ENCODE results near the gene RNF149. TPM values are rescaled to one million over a fixed set of nuclear protein-coding genes. Genes with fewer than 3 reads are reported as not detected.

RNF149 gene
- total RNA-seq, 2 experiments from 2014 or later: 66.3 to 74.2 TPM

GRCh38 chr2:101303688-101304087, 4.8 kb downstream of the RNF149 start:
- Mint-ChIP-seq H3K9me3 (no peaks in the 10 kb centered on the region), H3K27ac (no peak overlapping the region), H3K4me3 (no peak overlapping the region), H3K27me3 (no peaks in the 10 kb centered on the region), H3K36me3 (ENCODE audit: low read depth) (peaks cover 70% of the 10 kb centered on the region), H3K4me1 (peaks cover 71% of the 10 kb centered on the region)
- POLR2A ChIA-PET: interaction anchor here (0.7 kb wide), 1 partner anchor 1018 kb away, joined by 3 read pairs; no protein-coding TSS in a partner anchor
- CTCF ChIA-PET: interaction anchor here (0.5 to 1.4 kb wide), 2 partner anchors 16 to 82 kb away, joined by 3 to 6 read pairs; no protein-coding TSS in a partner anchor
- DNase-seq: no peak

GRCh38 chr2:101302016-101302415, 6.5 kb downstream of the RNF149 start:
- H3K4me1 Mint-ChIP-seq: peaks cover 82% of the 10 kb centered on the region
- no peaks in the 10 kb centered on the region for H3K27me3 Mint-ChIP-seq
- CTCF ChIA-PET: no interaction called here
- no peak overlapping the region for H3K27ac Mint-ChIP-seq
- no peak for DNase-seq
- POLR2A ChIA-PET: no interaction called here
- H3K4me3 Mint-ChIP-seq: no peak overlapping the region
- H3K36me3 Mint-ChIP-seq (ENCODE audit: low read depth): peaks cover 74% of the 10 kb centered on the region
- H3K9me3 Mint-ChIP-seq: no peaks in the 10 kb centered on the region

GRCh38 chr2:101300836-101301235, 7.7 kb downstream of the RNF149 start:
- H3K27me3 Mint-ChIP-seq: no peaks in the 10 kb centered on the region
- POLR2A ChIA-PET: no interaction called here
- no peak overlapping the region for H3K4me3 Mint-ChIP-seq
- H3K9me3 Mint-ChIP-seq: no peaks in the 10 kb centered on the region
- DNase-seq: no peak
- CTCF ChIA-PET: interaction anchor here (1.5 kb wide), 1 partner anchor 27 kb away, joined by 3 read pairs; no protein-coding TSS in a partner anchor
- peaks cover 79% of the 10 kb centered on the region for H3K4me1 Mint-ChIP-seq
- H3K27ac Mint-ChIP-seq: no peak overlapping the region
- H3K36me3 Mint-ChIP-seq (ENCODE audit: low read depth): peaks cover 68% of the 10 kb centered on the region

GRCh38 chr2:101300164-101300563, 8.3 kb downstream of the RNF149 start:
- Mint-ChIP-seq H3K4me1 (peaks cover 73% of the 10 kb centered on the region), H3K9me3 (no peaks in the 10 kb centered on the region), H3K36me3 (ENCODE audit: low read depth) (peaks cover 63% of the 10 kb centered on the region), H3K27ac (no peak overlapping the region), H3K4me3 (no peak overlapping the region), H3K27me3 (no peaks in the 10 kb centered on the region)
- no peak for DNase-seq
- ChIA-PET CTCF (interaction anchor here (0.6 to 1.5 kb wide), 3 partner anchors 9 to 645 kb away, joined by 3 to 5 read pairs (median 4); partner anchors contain the start of gene RNF149), POLR2A (no interaction called here)

- no peaks in the 10 kb centered on the region for H3K9me3 Mint-ChIP-seq
- no peak overlapping the region for H3K27ac Mint-ChIP-seq
- DNase-seq: no peak
- no peak overlapping the region for H3K4me3 Mint-ChIP-seq
- peaks cover 58% of the 10 kb centered on the region for H3K36me3 Mint-ChIP-seq (ENCODE audit: low read depth)
- H3K4me1 Mint-ChIP-seq: peaks cover 68% of the 10 kb centered on the region
- H3K27me3 Mint-ChIP-seq: no peaks in the 10 kb centered on the region
- ChIA-PET POLR2A (interaction anchor here (0.8 kb wide), 1 partner anchor 11 kb away, joined by 3 read pairs; no protein-coding TSS in a partner anchor), CTCF (interaction anchor here (0.6 to 2.2 kb wide), 3 partner anchors 9 to 645 kb away, joined by 4 to 6 read pairs (median 5); partner anchors contain the start of gene RNF149)
These were observed 8.9 kb downstream of the RNF149 start for GRCh38 chr2:101299604-101300003.

- Mint-ChIP-seq H3K27ac (no peak overlapping the region), H3K9me3 (no peaks in the 10 kb centered on the region), H3K36me3 (ENCODE audit: low read depth) (peaks cover 52% of the 10 kb centered on the region), H3K27me3 (no peaks in the 10 kb centered on the region), H3K4me3 (no peak overlapping the region), H3K4me1 (peaks cover 48% of the 10 kb centered on the region)
- ChIA-PET CTCF (interaction anchor here (0.5 to 2.2 kb wide), 2 partner anchors 13 to 190 kb away, joined by 4 to 6 read pairs; no protein-coding TSS in a partner anchor), POLR2A (no interaction called here)
- no peak for DNase-seq
These were observed 11.1 kb downstream of the RNF149 start for GRCh38 chr2:101297383-101297782.

GRCh38 chr2:101296371-101296770, 12.1 kb downstream of the RNF149 start:
- Mint-ChIP-seq H3K4me3 (no peak overlapping the region), H3K4me1 (peaks cover 39% of the 10 kb centered on the region), H3K36me3 (ENCODE audit: low read depth) (peaks cover 50% of the 10 kb centered on the region), H3K9me3 (no peaks in the 10 kb centered on the region), H3K27ac (no peak overlapping the region), H3K27me3 (no peaks in the 10 kb centered on the region)
- ChIA-PET CTCF (interaction anchor here (0.6 kb wide), 1 partner anchor 535 kb away, joined by 3 read pairs; no protein-coding TSS in a partner anchor), POLR2A (no interaction called here)
- DNase-seq: no peak

- H3K9me3 Mint-ChIP-seq: no peaks in the 10 kb centered on the region
- H3K27me3 Mint-ChIP-seq: no peaks in the 10 kb centered on the region
- DNase-seq: no peak
- ChIA-PET CTCF (interaction anchor here (0.6 kb wide), 2 partner anchors 38 to 535 kb away, joined by 3 read pairs; no protein-coding TSS in a partner anchor), POLR2A (no interaction called here)
- H3K4me3 Mint-ChIP-seq: no peak overlapping the region
- H3K27ac Mint-ChIP-seq: no peak overlapping the region
- H3K4me1 Mint-ChIP-seq: peaks cover 37% of the 10 kb centered on the region
- H3K36me3 Mint-ChIP-seq (ENCODE audit: low read depth): peaks cover 47% of the 10 kb centered on the region
These were observed 12.6 kb downstream of the RNF149 start for GRCh38 chr2:101295895-101296294.

- ChIA-PET CTCF (interaction anchor here (1.1 kb wide), 1 partner anchor 12 kb away, joined by 3 read pairs; no protein-coding TSS in a partner anchor), POLR2A (no interaction called here)
- H3K4me3 Mint-ChIP-seq: no peak overlapping the region
- no peak for DNase-seq
- H3K27me3 Mint-ChIP-seq: no peaks in the 10 kb centered on the region
- H3K36me3 Mint-ChIP-seq (ENCODE audit: low read depth): peaks cover 45% of the 10 kb centered on the region
- H3K9me3 Mint-ChIP-seq: no peaks in the 10 kb centered on the region
- H3K4me1 Mint-ChIP-seq: peaks cover 32% of the 10 kb centered on the region
- H3K27ac Mint-ChIP-seq: no peak overlapping the region
These were observed 13.6 kb downstream of the RNF149 start for GRCh38 chr2:101294861-101295260.

GRCh38 chr2:101293544-101293943, 15.0 kb downstream of the RNF149 start:
- Mint-ChIP-seq H3K27me3 (no peaks in the 10 kb centered on the region), H3K9me3 (no peaks in the 10 kb centered on the region), H3K4me1 (peaks cover 24% of the 10 kb centered on the region), H3K27ac (no peak overlapping the region), H3K36me3 (ENCODE audit: low read depth) (peaks cover 41% of the 10 kb centered on the region), H3K4me3 (no peak overlapping the region)
- ChIA-PET CTCF (interaction anchor here (0.5 to 1.1 kb wide), 4 partner anchors 10 to 485 kb away, joined by 3 to 4 read pairs (median 3); no protein-coding TSS in a partner anchor), POLR2A (no interaction called here)
- DNase-seq: no peak

GRCh38 chr2:101291973-101292372, 16.5 kb downstream of the RNF149 start:
- Mint-ChIP-seq H3K9me3 (no peaks in the 10 kb centered on the region), H3K27me3 (no peaks in the 10 kb centered on the region), H3K4me1 (peaks cover 21% of the 10 kb centered on the region), H3K4me3 (no peak overlapping the region), H3K36me3 (ENCODE audit: low read depth) (peaks cover 46% of the 10 kb centered on the region), H3K27ac (no peak overlapping the region)
- ChIA-PET CTCF (no interaction called here), POLR2A (interaction anchor here (0.6 kb wide), 1 partner anchor 62 kb away, joined by 3 read pairs; no protein-coding TSS in a partner anchor)
- no peak for DNase-seq

- no peaks in the 10 kb centered on the region for H3K9me3 Mint-ChIP-seq
- no peak overlapping the region for H3K27ac Mint-ChIP-seq
- ChIA-PET CTCF (no interaction called here), POLR2A (no interaction called here)
- peaks cover 50% of the 10 kb centered on the region for H3K36me3 Mint-ChIP-seq (ENCODE audit: low read depth)
- H3K4me3 Mint-ChIP-seq: no peak overlapping the region
- H3K4me1 Mint-ChIP-seq: peaks cover 20% of the 10 kb centered on the region
- DNase-seq: no peak
- no peaks in the 10 kb centered on the region for H3K27me3 Mint-ChIP-seq
These were observed 17.8 kb downstream of the RNF149 start for GRCh38 chr2:101290711-101291110.

- no peak for DNase-seq
- Mint-ChIP-seq H3K4me1 (peaks cover 24% of the 10 kb centered on the region), H3K4me3 (no peak overlapping the region), H3K36me3 (ENCODE audit: low read depth) (peaks cover 66% of the 10 kb centered on the region), H3K27ac (no peak overlapping the region), H3K9me3 (no peaks in the 10 kb centered on the region), H3K27me3 (no peaks in the 10 kb centered on the region)
- CTCF ChIA-PET: interaction anchor here (1.8 kb wide), 1 partner anchor 16 kb away, joined by 6 read pairs; no protein-coding TSS in a partner anchor
- POLR2A ChIA-PET: no interaction called here
These were observed 21.2 kb downstream of the RNF149 start for GRCh38 chr2:101287303-101287702.
